GM21723 (cell line): Measurements from ENCODE around the gene DNAJC11.

Experiments used
- ATAC-seq: cut with Tn5 transposase; IDR thresholded peaks from one replicate; pipeline ENCODE4 v1.9.1; 2021; ENCODE audit warnings: mild to moderate bottlenecking, moderate library complexity; ENCODE audit not compliant: unreplicated experiment

Gene DNAJC11

GRCh38 chr1:6587261-6588005 is 114.2 kb downstream of the DNAJC11 start:
- ATAC-seq = no peak

- no peak for ATAC-seq
Measured at GRCh38 chr1:6586404-6586816, 115.2 kb downstream of the DNAJC11 start.

GRCh38 chr1:6585841-6586240 is 115.8 kb downstream of the DNAJC11 start:
- no peak for ATAC-seq

- ATAC-seq = no peak
Measured at GRCh38 chr1:6585081-6585722, 116.4 kb downstream of the DNAJC11 start.
